Transverse colon (tissue), 4 donors: Measurements from ENCODE around the gene APOBEC2. TPM values are rescaled to one million over a fixed set of nuclear protein-coding genes. Genes with fewer than 3 reads are reported as not detected.

ENCODE experiments used
- DNase-seq: peaks from one replicate; pipeline ENCODE4 v3.0.0-alpha.2; 2019
- H3K27ac ChIP-seq, 4 donors: fragments of 200-600 bp; sonication (generic); 2 replicates each; pipeline ENCODE4 v1.5.1; 2016 to 2018; ENCODE audit warnings: inconsistent platforms in 4 of 4
- H3K27me3 ChIP-seq: fragments of 200-600 bp; sonication (generic); 2 replicates; pipeline ENCODE4 v1.5.1; 2017; ENCODE audit warnings: inconsistent platforms
- H3K36me3 ChIP-seq, 4 donors: fragments of 200-600 bp; sonication (generic); 2 replicates each; pipeline ENCODE4 v1.5.1; 2017 to 2019; ENCODE audit warnings: inconsistent platforms in 4 of 4
- H3K4me1 ChIP-seq, 4 donors: fragments of 200-600 bp; sonication (generic); 2 replicates each; pipeline ENCODE4 v1.5.1; 2017 to 2020; ENCODE audit warnings: inconsistent platforms in 4 of 4
- H3K4me3 ChIP-seq, 4 donors: fragments of 200-600 bp; sonication (generic); 1 replicate in 1 of 4; 2 replicates in 3 of 4; pipeline versions ENCODE4 v1.5.1 to v1.6.1; 2017 to 2019; ENCODE audit warnings: inconsistent platforms in 4 of 4
- H3K9me3 ChIP-seq, 2 donors: fragments of 200-600 bp; sonication (generic); 2 replicates each; pipeline ENCODE4 v1.5.1; 2017 to 2019; ENCODE audit warnings: inconsistent platforms in 2 of 2
- CTCF ChIP-seq, 5 experiments: fragments of 200-600 bp in 3 of 5; fragments of 450-650 bp in 2 of 5; sonication (generic) in 3 of 5; IDR thresholded peaks; 1 replicate in 2 of 5; 2 replicates in 3 of 5; pipeline ENCODE4 v1.5.1; 2016 to 2017; ENCODE audit warnings: antibody characterized with exemption in 5 of 5, inconsistent platforms in 3 of 5, mild to moderate bottlenecking in 2 of 5, moderate library complexity in 1 of 5
- EP300 ChIP-seq: sonication (generic); formaldehyde crosslinking; IDR thresholded peaks from one replicate; pipeline ENCODE4 v1.6.1; 2017; ENCODE audit warnings: antibody characterized with exemption, low read depth
- POLR2A ChIP-seq: fragments of 450-650 bp; IDR thresholded peaks from one replicate; pipeline ENCODE4 v1.6.1; 2016; ENCODE audit warnings: antibody characterized with exemption, mild to moderate bottlenecking, moderate library complexity
- POLR2AphosphoS5 ChIP-seq, 3 donors: sonication (generic); formaldehyde crosslinking; IDR thresholded peaks; one replicate each; pipeline ENCODE4 v1.6.1; 2016; ENCODE audit warnings: antibody characterized with exemption in 3 of 3
- WGBS, 2 donors: methylation state at CpG; one replicate each; pipeline ENCODE4 v1.1.5; 2018; ENCODE audit warnings: low coverage in 1 of 2; 5-methylcytosine and 5-hydroxymethylcytosine counted together
- in situ Hi-C, 4 donors: fragments of 200-750 bp; cut with MboI; loops; one replicate each; pipeline versions ENCODE4 v1.15.0 to v1.15.1; 2017; ENCODE audit warnings: low sequenced_read_pairs in 3 of 4, low pct_ligation_motif_present in 1 of 4, low pct_unique_long_range_greater_than_20kb in 1 of 4
- intact Hi-C: fragments of 100-400 bp; cut with DNase I; formaldehyde crosslinking; loops from one replicate; pipeline ENCODE4 v1.15.1; 2023; ENCODE audit warnings: low total_unique reads
- total RNA-seq, 4 donors: library from RNA; depleted of rRNA; stranded (reverse); fragments of >200 nt; gene quantifications; one replicate each; pipeline ENCODE4 v1.1.0, GENCODE V29; 2016

The APOBEC2 gene
- total RNA-seq, 4 donors from 2014 or later: not detected

- WGBS, 2 donors: 30 to 32% methylated on average over 11 of the region's 11 CpGs
Measured at GRCh38 chr6:41074692-41075436, 21.9 kb downstream of the APOBEC2 start.

GRCh38 chr6:41075651-41076626 lies 22.9 kb downstream of the APOBEC2 start:
- no peak overlapping the region for H3K27ac ChIP-seq
- intact Hi-C loops: no loop called here
- H3K4me3 ChIP-seq: no peak overlapping the region
- in situ Hi-C loops: loop anchor here in 1 of 4 donors (25.0 kb wide), 1 partner anchor 236 kb away; no protein-coding TSS in a partner anchor
- peaks cover 10 to 49% (median 32%) of the 10 kb centered on the region in 4 donors for H3K4me1 ChIP-seq
- no peaks in the 10 kb centered on the region for H3K9me3 ChIP-seq
- TF ChIP-seq POLR2A (no peak), EP300 (no peak), POLR2AphosphoS5 (IDR thresholded peaks at IDR 0.05) (no peak), CTCF (IDR thresholded peaks at IDR 0.05) (no peak)
- 77 to 90% methylated on average over 4 of the region's 4 CpGs for WGBS, 2 donors
- no peak for DNase-seq
- H3K36me3 ChIP-seq: peaks cover 0 to 21% (median 1%) of the 10 kb centered on the region in 4 donors
- no peaks in the 10 kb centered on the region for H3K27me3 ChIP-seq

More at GRCh38 chr6:41074692-41075436, 21.9 kb downstream of the APOBEC2 start:
- in situ Hi-C loops: loop anchor here in 1 of 4 donors (25.0 kb wide), 1 partner anchor 237 kb away; no protein-coding TSS in a partner anchor
- Histone ChIP-seq H3K9me3 (no peaks in the 10 kb centered on the region), H3K4me3 (peak overlapping the region in 3 of 4 donors; percentile 81 to 95 (median 89)), H3K36me3 (peaks cover 0 to 12% (median under 1%) of the 10 kb centered on the region in 4 donors), H3K27ac (peak overlapping the region; percentile 98 to 100 (median 99)), H3K4me1 (peaks cover 18 to 57% (median 38%) of the 10 kb centered on the region in 4 donors), H3K27me3 (no peaks in the 10 kb centered on the region)
- TF ChIP-seq POLR2AphosphoS5 (IDR thresholded peaks at IDR 0.05) (no peak), POLR2A (no peak), CTCF (IDR thresholded peaks at IDR 0.05) (no peak), EP300 (no peak)
- DNase-seq: no peak
- intact Hi-C loops: no loop called here

GRCh38 chr6:41077536-41077935 lies 24.5 kb downstream of the APOBEC2 start:
- WGBS, 2 donors: 37 to 80% methylated on average over 2 of the region's 2 CpGs
- Histone ChIP-seq H3K27me3 (no peaks in the 10 kb centered on the region), H3K9me3 (no peaks in the 10 kb centered on the region), H3K36me3 (peaks cover 0 to 28% (median 1%) of the 10 kb centered on the region in 4 donors), H3K4me3 (no peak overlapping the region), H3K4me1 (peaks cover 9 to 43% (median 29%) of the 10 kb centered on the region in 4 donors), H3K27ac (peak overlapping the region in 1 of 4 donors; percentile 11)
- no peak for DNase-seq
- in situ Hi-C loops: loop anchor here in 1 of 4 donors (25.0 kb wide), 1 partner anchor 235 kb away; no protein-coding TSS in a partner anchor
- no peak for TF ChIP-seq POLR2A
- no peak for TF ChIP-seq CTCF (IDR thresholded peaks at IDR 0.05)
- no peak for TF ChIP-seq EP300
- no peak for TF ChIP-seq POLR2AphosphoS5 (IDR thresholded peaks at IDR 0.05)
- intact Hi-C loops: no loop called here

- intact Hi-C loops: no loop called here
- in situ Hi-C loops: loop anchor here in 1 of 4 donors (25.0 kb wide), 1 partner anchor 234 kb away; no protein-coding TSS in a partner anchor
- WGBS, 2 donors: 44 to 58% methylated on average over 3 of the region's 3 CpGs
Measured at GRCh38 chr6:41078101-41078500, 25.1 kb downstream of the APOBEC2 start.

More at GRCh38 chr6:41078101-41078500, 25.1 kb downstream of the APOBEC2 start:
- Histone ChIP-seq H3K27me3 (no peaks in the 10 kb centered on the region), H3K27ac (no peak overlapping the region), H3K36me3 (peaks cover 0 to 28% (median 1%) of the 10 kb centered on the region in 4 donors), H3K4me3 (no peak overlapping the region), H3K4me1 (peaks cover 9 to 43% (median 29%) of the 10 kb centered on the region in 4 donors), H3K9me3 (no peaks in the 10 kb centered on the region)
- no peak for DNase-seq
- TF ChIP-seq EP300: no peak
